OCI-LY3 (cell line): Measurements from ENCODE around the gene ABL1.

Source experiments
- EZH2phosphoT487 ChIP-seq: fragments of 200-600 bp; shearing (Covaris generic); IDR thresholded peaks from 2 replicates; pipeline ENCODE4 v1.6.1; 2018; ENCODE audit warnings: antibody characterized with exemption, mixed run types, low read depth
- TF ChIP-seq, protein P1 (sequence below): fragments of 200-600, 300-600 bp; sonication (generic); IDR thresholded peaks from 2 replicates; pipeline ENCODE4 v1.5.1; 2014; ENCODE audit warnings: antibody characterized with exemption, low read length, low read depth

GRCh38 chr9:130892477-130893304 is 57.6 kb downstream of the ABL1 start:
- TF ChIP-seq, protein P1, sequence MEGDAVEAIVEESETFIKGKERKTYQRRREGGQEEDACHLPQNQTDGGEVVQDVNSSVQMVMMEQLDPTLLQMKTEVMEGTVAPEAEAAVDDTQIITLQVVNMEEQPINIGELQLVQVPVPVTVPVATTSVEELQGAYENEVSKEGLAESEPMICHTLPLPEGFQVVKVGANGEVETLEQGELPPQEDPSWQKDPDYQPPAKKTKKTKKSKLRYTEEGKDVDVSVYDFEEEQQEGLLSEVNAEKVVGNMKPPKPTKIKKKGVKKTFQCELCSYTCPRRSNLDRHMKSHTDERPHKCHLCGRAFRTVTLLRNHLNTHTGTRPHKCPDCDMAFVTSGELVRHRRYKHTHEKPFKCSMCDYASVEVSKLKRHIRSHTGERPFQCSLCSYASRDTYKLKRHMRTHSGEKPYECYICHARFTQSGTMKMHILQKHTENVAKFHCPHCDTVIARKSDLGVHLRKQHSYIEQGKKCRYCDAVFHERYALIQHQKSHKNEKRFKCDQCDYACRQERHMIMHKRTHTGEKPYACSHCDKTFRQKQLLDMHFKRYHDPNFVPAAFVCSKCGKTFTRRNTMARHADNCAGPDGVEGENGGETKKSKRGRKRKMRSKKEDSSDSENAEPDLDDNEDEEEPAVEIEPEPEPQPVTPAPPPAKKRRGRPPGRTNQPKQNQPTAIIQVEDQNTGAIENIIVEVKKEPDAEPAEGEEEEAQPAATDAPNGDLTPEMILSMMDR: no peak
- no peak for TF ChIP-seq EZH2phosphoT487
